Tibial artery (tissue), 4 donors: Measurements from ENCODE around the gene AKIRIN2.
"Not testable (repeated sequence)": the region's sequence is repeated elsewhere in the genome, so short reads cannot be mapped to it uniquely, and the experiment has no call there.

ENCODE experiments used
- DNase-seq, 2 donors: peaks; one replicate each; pipeline ENCODE4 v3.0.0-alpha.2; 2019
- H3K27ac ChIP-seq, 2 donors: fragments of 200-600 bp; sonication (generic) in 1 of 2; 1 replicate in 1 of 2; 2 replicates in 1 of 2; pipeline ENCODE4 v1.5.1; 2018 to 2019; ENCODE audit warnings: mild to moderate bottlenecking in 1 of 2
- H3K27me3 ChIP-seq, 2 donors: fragments of 200-600 bp; sonication (generic) in 1 of 2; one replicate each; pipeline versions ENCODE4 v1.5.1 to v1.6.0; 2016 to 2019
- H3K36me3 ChIP-seq, 3 donors: fragments of 200-600 bp; sonication (generic) in 2 of 3; one replicate each; pipeline ENCODE4 v1.5.1; 2016 to 2019; ENCODE audit warnings: mild to moderate bottlenecking in 2 of 3
- H3K4me1 ChIP-seq, 4 donors: fragments of 200-600 bp; sonication (generic) in 2 of 4; 1 replicate in 3 of 4; 2 replicates in 1 of 4; pipeline ENCODE4 v1.5.1; 2016 to 2019
- H3K4me3 ChIP-seq, 2 donors: fragments of 200-600 bp; sonication (generic) in 1 of 2; 1 replicate in 1 of 2; 2 replicates in 1 of 2; pipeline ENCODE4 v1.5.1; 2018 to 2019; ENCODE audit warnings: mild to moderate bottlenecking in 2 of 2
- H3K9me3 ChIP-seq, 3 donors: fragments of 200-600 bp; sonication (generic) in 1 of 3; one replicate each; pipeline ENCODE4 v1.5.1; 2016 to 2019
- CTCF ChIP-seq, 2 experiments: fragments of 200-600 bp in 1 of 2; fragments of 450-650 bp in 1 of 2; IDR thresholded peaks; one replicate each; pipeline ENCODE4 v1.5.1; 2017 to 2019; ENCODE audit warnings: antibody characterized with exemption in 2 of 2, mild to moderate bottlenecking in 1 of 2, moderate library complexity in 1 of 2
- intact Hi-C: fragments of 100-400 bp; cut with DNase I; formaldehyde crosslinking; loops from one replicate; pipeline ENCODE4 v1.15.0; 2023; ENCODE audit warnings: low total_unique reads

The AKIRIN2 gene

GRCh38 chr6:87722540-87723169 lies 20.6 kb upstream of the AKIRIN2 start:
- Histone ChIP-seq H3K27ac (peak overlapping the region in 1 of 2 donors; percentile 22), H3K9me3 (no peaks in the 10 kb centered on the region), H3K4me1 (peaks cover 0 to 16% (median 6%) of the 10 kb centered on the region in 4 donors), H3K27me3 (no peaks in the 10 kb centered on the region), H3K4me3 (no peak overlapping the region), H3K36me3 (no peaks in the 10 kb centered on the region)
- DNase-seq, result no peak
- no peak for TF ChIP-seq CTCF (IDR thresholded peaks at IDR 0.05)
- intact Hi-C loops, result loop anchor here (10.0 kb wide), 1 partner anchor 318 kb away; the partner anchor contains the start of gene CFAP206

GRCh38 chr6:87721311-87721710 lies 19.3 kb upstream of the AKIRIN2 start:
- Histone ChIP-seq H3K9me3 (no peaks in the 10 kb centered on the region), H3K27ac (no peak overlapping the region), H3K4me1 (peaks cover 0 to 16% (median 6%) of the 10 kb centered on the region in 4 donors), H3K36me3 (no peaks in the 10 kb centered on the region), H3K4me3 (no peak overlapping the region), H3K27me3 (no peaks in the 10 kb centered on the region)
- DNase-seq, result no peak
- intact Hi-C loops, result loop anchor here (10.0 kb wide), 1 partner anchor 317 kb away; the partner anchor contains the start of gene CFAP206
- no peak for TF ChIP-seq CTCF (IDR thresholded peaks at IDR 0.05)

- H3K4me3 ChIP-seq, result no peak overlapping the region
- H3K27ac ChIP-seq, result no peak overlapping the region
- H3K36me3 ChIP-seq, result no peaks in the 10 kb centered on the region
- intact Hi-C loops, result no loop called here
- no peaks in the 10 kb centered on the region for H3K27me3 ChIP-seq
- TF ChIP-seq CTCF (IDR thresholded peaks at IDR 0.05), result no peak
- no peak for DNase-seq
- H3K9me3 ChIP-seq, result no peaks in the 10 kb centered on the region
- peaks cover 0 to 15% (median 6%) of the 10 kb centered on the region in 4 donors for H3K4me1 ChIP-seq
Measured at GRCh38 chr6:87718662-87719433, 16.8 kb upstream of the AKIRIN2 start.

GRCh38 chr6:87716928-87717614 lies 15.0 kb upstream of the AKIRIN2 start:
- TF ChIP-seq CTCF (IDR thresholded peaks at IDR 0.05), result no peak
- DNase-seq, result no peak
- H3K36me3 ChIP-seq, result no peaks in the 10 kb centered on the region
- H3K9me3 ChIP-seq, result no peaks in the 10 kb centered on the region
- H3K27ac ChIP-seq, result no peak overlapping the region
- intact Hi-C loops, result no loop called here
- H3K4me1 ChIP-seq, result no peaks in the 10 kb centered on the region
- no peaks in the 10 kb centered on the region for H3K27me3 ChIP-seq
- H3K4me3 ChIP-seq, result no peak overlapping the region

- H3K9me3 ChIP-seq, result no peaks in the 10 kb centered on the region
- no peaks in the 10 kb centered on the region for H3K36me3 ChIP-seq
- no peak overlapping the region for H3K27ac ChIP-seq
- intact Hi-C loops, result no loop called here
- no peaks in the 10 kb centered on the region for H3K27me3 ChIP-seq
- no peak overlapping the region for H3K4me3 ChIP-seq
- H3K4me1 ChIP-seq, result no peaks in the 10 kb centered on the region
- TF ChIP-seq CTCF (IDR thresholded peaks at IDR 0.05), result no peak
- no peak for DNase-seq
Measured at GRCh38 chr6:87714093-87714842, 12.2 kb upstream of the AKIRIN2 start.

GRCh38 chr6:87712713-87713112 lies 10.7 kb upstream of the AKIRIN2 start:
- H3K36me3 ChIP-seq, H3K27ac ChIP-seq, intact Hi-C loops, H3K27me3 ChIP-seq, H3K9me3 ChIP-seq, DNase-seq, H3K4me1 ChIP-seq, H3K4me3 ChIP-seq: not testable (repeated sequence)
